ENCODE measurements around the gene CABYR.

The CABYR gene

GRCh38 chr18:24195296-24196053 lies 56.6 kb downstream of the CABYR start:
- DNase-seq, result no peak

- no peak for DNase-seq
Measured at GRCh38 chr18:24196764-24197163, 57.9 kb downstream of the CABYR start.

GRCh38 chr18:24197412-24197811 lies 58.5 kb downstream of the CABYR start:
- DNase-seq, result no peak

- DNase-seq, result no peak
Measured at GRCh38 chr18:24198461-24198860, 59.6 kb downstream of the CABYR start.

- no peak for DNase-seq
Measured at GRCh38 chr18:24199372-24199962, 60.6 kb downstream of the CABYR start.

GRCh38 chr18:24200494-24201290 lies 61.8 kb downstream of the CABYR start:
- no peak for DNase-seq

GRCh38 chr18:24201699-24202687 lies 63.1 kb downstream of the CABYR start:
- no peak for DNase-seq

- DNase-seq, result no peak
Measured at GRCh38 chr18:24204904-24205303, 66.0 kb downstream of the CABYR start.

- no peak for DNase-seq
Measured at GRCh38 chr18:24208270-24209035, 69.6 kb downstream of the CABYR start.

GRCh38 chr18:24209558-24209957 lies 70.7 kb downstream of the CABYR start:
- no peak for DNase-seq

Measured in GDM1 (cell line).